SH-SY5Y (cell line): ENCODE data around the gene CPPED1.

ENCODE experiments used
- GATA2 ChIP-seq: IDR thresholded peaks from 2 replicates; pipeline ENCODE4 v1.6.1; 2011; ENCODE audit warnings: mild to moderate bottlenecking, low read depth, low read length
- GATA3 ChIP-seq: IDR thresholded peaks from 2 replicates; pipeline ENCODE4 v1.6.1; 2011; ENCODE audit warnings: low read depth, mild to moderate bottlenecking, low read length, moderate library complexity

DNA sequence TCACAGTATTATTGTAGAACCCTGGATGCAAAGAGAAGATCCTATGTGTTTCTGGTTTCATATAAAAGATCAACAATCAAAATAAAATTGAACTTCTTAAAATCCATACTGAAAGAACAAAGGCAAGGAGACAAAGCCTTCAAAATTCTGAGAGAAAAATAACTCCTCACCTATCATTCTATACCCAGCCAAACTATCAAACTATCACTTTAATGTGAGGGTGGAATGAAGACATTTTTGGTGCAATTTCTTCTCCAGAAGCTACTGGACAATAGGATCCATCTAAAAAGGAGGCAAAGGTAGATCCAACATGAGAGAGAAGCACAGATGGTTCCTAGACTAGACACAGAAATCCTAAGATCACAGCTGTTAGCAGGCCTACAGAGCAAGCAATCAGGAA, 71.1 kb downstream of the CPPED1 start:
- TF ChIP-seq GATA2 (no peak), GATA3 (no peak)
